ENCODE measurements around the gene MTMR12. TPM values are rescaled to one million over a fixed set of nuclear protein-coding genes. Genes with fewer than 3 reads are reported as not detected.
A peak's percentile ranks its signal among the peaks of the same experiment; 100 is the strongest.
"Not testable (repeated sequence)": the region's sequence is repeated elsewhere in the genome, so short reads cannot be mapped to it uniquely, and the experiment has no call there.

Gene MTMR12
- total RNA-seq, 1 donor from 2014 or later: 20.4 TPM

GRCh38 chr5:32223972-32224609 lies 88.6 kb downstream of the MTMR12 start:
- no peak for DNase-seq (ENCODE audit: low spot score)
- Mint-ChIP-seq H3K9me3 (ENCODE audit: low read depth) (no peaks in the 10 kb centered on the region), H3K27me3 (ENCODE audit: low read depth) (no peaks in the 10 kb centered on the region), H3K4me3 (ENCODE audit: unreplicated experiment) (no peak overlapping the region), H3K36me3 (ENCODE audit: low read depth) (peaks cover 7% of the 10 kb centered on the region), H3K27ac (ENCODE audit: unreplicated experiment) (peak overlapping the region; percentile 86), H3K4me1 (ENCODE audit: low read depth) (peaks cover 35% of the 10 kb centered on the region)
- no peak for TF ChIP-seq CTCF (IDR thresholded peaks at IDR 0.05)

- no peak for TF ChIP-seq CTCF (IDR thresholded peaks at IDR 0.05)
- Mint-ChIP-seq H3K27ac (ENCODE audit: unreplicated experiment) (no peak overlapping the region), H3K9me3 (ENCODE audit: low read depth) (no peaks in the 10 kb centered on the region), H3K4me3 (ENCODE audit: unreplicated experiment) (no peak overlapping the region), H3K4me1 (ENCODE audit: low read depth) (peaks cover 44% of the 10 kb centered on the region), H3K36me3 (ENCODE audit: low read depth) (peaks cover 1% of the 10 kb centered on the region), H3K27me3 (ENCODE audit: low read depth) (no peaks in the 10 kb centered on the region)
- DNase-seq (ENCODE audit: low spot score): no peak
Measured at GRCh38 chr5:32222723-32223470, 89.8 kb downstream of the MTMR12 start.

GRCh38 chr5:32217886-32218396 lies 94.8 kb downstream of the MTMR12 start:
- Mint-ChIP-seq H3K27me3 (ENCODE audit: low read depth) (no peaks in the 10 kb centered on the region), H3K4me1 (ENCODE audit: low read depth) (peaks cover 17% of the 10 kb centered on the region), H3K27ac (ENCODE audit: unreplicated experiment) (no peak overlapping the region), H3K9me3 (ENCODE audit: low read depth) (no peaks in the 10 kb centered on the region), H3K4me3 (ENCODE audit: unreplicated experiment) (no peak overlapping the region), H3K36me3 (ENCODE audit: low read depth) (no peaks in the 10 kb centered on the region)
- TF ChIP-seq CTCF (IDR thresholded peaks at IDR 0.05): no peak
- no peak for DNase-seq (ENCODE audit: low spot score)

GRCh38 chr5:32214344-32214743 lies 98.4 kb downstream of the MTMR12 start:
- H3K9me3 Mint-ChIP-seq (ENCODE audit: low read depth); H3K27ac Mint-ChIP-seq (ENCODE audit: unreplicated experiment); DNase-seq (ENCODE audit: low spot score); H3K27me3 Mint-ChIP-seq (ENCODE audit: low read depth); H3K4me3 Mint-ChIP-seq (ENCODE audit: unreplicated experiment); H3K36me3 Mint-ChIP-seq (ENCODE audit: low read depth): not testable (repeated sequence)
- H3K4me1 Mint-ChIP-seq (ENCODE audit: low read depth): peaks cover 11% of the 10 kb centered on the region

GRCh38 chr5:32210151-32210550 lies 102.6 kb downstream of the MTMR12 start:
- TF ChIP-seq CTCF (IDR thresholded peaks at IDR 0.05): no peak
- Mint-ChIP-seq H3K4me1 (ENCODE audit: low read depth) (peaks cover 5% of the 10 kb centered on the region), H3K36me3 (ENCODE audit: low read depth) (no peaks in the 10 kb centered on the region), H3K27me3 (ENCODE audit: low read depth) (no peaks in the 10 kb centered on the region), H3K4me3 (ENCODE audit: unreplicated experiment) (no peak overlapping the region), H3K9me3 (ENCODE audit: low read depth) (no peaks in the 10 kb centered on the region), H3K27ac (ENCODE audit: unreplicated experiment) (no peak overlapping the region)
- DNase-seq (ENCODE audit: low spot score): no peak

GRCh38 chr5:32208837-32209236 lies 103.9 kb downstream of the MTMR12 start:
- H3K9me3 Mint-ChIP-seq (ENCODE audit: low read depth); H3K27me3 Mint-ChIP-seq (ENCODE audit: low read depth); H3K27ac Mint-ChIP-seq (ENCODE audit: unreplicated experiment); H3K36me3 Mint-ChIP-seq (ENCODE audit: low read depth); DNase-seq (ENCODE audit: low spot score); H3K4me3 Mint-ChIP-seq (ENCODE audit: unreplicated experiment): not testable (repeated sequence)
- peaks cover 13% of the 10 kb centered on the region for H3K4me1 Mint-ChIP-seq (ENCODE audit: low read depth)
